Ovary (tissue), 9 donors: ENCODE results near the gene NDUFS5. TPM values are rescaled to one million over a fixed set of nuclear protein-coding genes. Genes with fewer than 3 reads are reported as not detected.

ENCODE experiments used
- DNase-seq, 5 donors: peaks; one replicate each; pipeline ENCODE4 v3.0.0-alpha.2; 2019 to 2020
- H3K27ac ChIP-seq, 2 donors: fragments of 200-600 bp; one replicate each; pipeline versions ENCODE4 v1.5.1 to v1.8.0; 2019 to 2022
- H3K27me3 ChIP-seq: fragments of 200-600 bp; one replicate; pipeline ENCODE4 v1.8.0; 2022
- H3K36me3 ChIP-seq: fragments of 200-600 bp; sonication (generic); one replicate; pipeline ENCODE4 v1.5.1; 2019
- H3K4me1 ChIP-seq: one replicate; pipeline ENCODE4 v1.8.1; 2013; ENCODE audit warnings: mild to moderate bottlenecking, moderate library complexity; ENCODE audit not compliant: insufficient read depth
- H3K4me3 ChIP-seq: fragments of 200-600 bp; sonication (generic); one replicate; pipeline ENCODE4 v1.5.1; 2017
- H3K9me3 ChIP-seq, 2 donors: fragments of 200-600 bp in 1 of 2; sonication (generic) in 1 of 2; one replicate each; pipeline versions ENCODE4 v1.5.1 to v1.8.1; 2013 to 2019; ENCODE audit warnings: mild to moderate bottlenecking in 1 of 2, moderate library complexity in 1 of 2
- CTCF ChIP-seq, 3 donors: fragments of 450-650 bp in 2 of 3; fragments of 200-600 bp in 1 of 3; IDR thresholded peaks; one replicate each; pipeline versions ENCODE4 v1.5.1 to v1.8.0; 2016 to 2022; ENCODE audit warnings: antibody characterized with exemption in 3 of 3, mild to moderate bottlenecking in 1 of 3
- EP300 ChIP-seq: sonication (generic); formaldehyde crosslinking; IDR thresholded peaks from one replicate; pipeline ENCODE4 v1.6.1; 2017; ENCODE audit warnings: antibody characterized with exemption
- POLR2A ChIP-seq: fragments of 450-650 bp; IDR thresholded peaks from one replicate; pipeline ENCODE4 v1.6.1; 2017; ENCODE audit warnings: antibody characterized with exemption, mild to moderate bottlenecking, moderate library complexity
- WGBS, 3 donors: extraction: QIAGEN DNeasy Blood & Tissue Kit in 1 of 3; methylation state at CpG; one replicate each; pipeline versions ENCODE4 v1.1.5 to v1.1.7; 2013 to 2017; 5-methylcytosine and 5-hydroxymethylcytosine counted together
- intact Hi-C, 4 donors: fragments of 100-400 bp; cut with DNase I; formaldehyde crosslinking; loops; one replicate each; pipeline versions ENCODE4 v1.11.0 to v1.15.1; 2022 to 2023
- polyA plus RNA-seq, 2 donors: library from polyadenylated mRNA; stranded (reverse); fragments of 200-250 nt in 1 of 2; fragments of 350-450 nt in 1 of 2; fragmentation: Illumina TruSeq in 1 of 2; extraction: RNeasy Lipid Tissue Mini Kit (QIAGEN cat#74804) in 1 of 2; gene quantifications; one replicate each; pipeline ENCODE4 v1.2.3, GENCODE V29; 2013 to 2014
- total RNA-seq, 7 donors: library from RNA; depleted of rRNA in 2 of 7; stranded (reverse); fragments of >200 nt in 2 of 7; fragmentation: NEBNext Ultra II Directional in 3 of 7; extraction: Animal tissue kit (Norgen Biotek cat#: 25700) in 3 of 7; gene quantifications; one replicate each; pipeline versions ENCODE4 v1.1.0 to v1.2.4, GENCODE V29; 2016 to 2023
- donor health status: DM: no; HTN: no; CAD: no; lungs with moderate emphysema.
- donor health status: DM: no; HTN: no; CAD: no.
- donor health status: Bipolar disorder and iron deficiency.
- donor health status: DM: yes; HTN: yes; CAD: no.
- donor health status: DM: no; HTN: no; CAD: no.
- donor health status: DM: yes; HTN: yes; CAD: no.

NDUFS5 gene
- total and polyA plus RNA-seq, 9 donors = 126 to 492 (median 206) TPM

- H3K4me1 ChIP-seq = no peaks in the 10 kb centered on the region
- H3K36me3 ChIP-seq = no peaks in the 10 kb centered on the region
- H3K27me3 ChIP-seq = no peaks in the 10 kb centered on the region
- no peak overlapping the region for H3K27ac ChIP-seq
- no peak overlapping the region for H3K4me3 ChIP-seq
- DNase-seq = no peak
- no peaks in the 10 kb centered on the region for H3K9me3 ChIP-seq
- TF ChIP-seq EP300 (no peak), POLR2A (no peak), CTCF (IDR thresholded peaks at IDR 0.05) (no peak)
- intact Hi-C loops = no loop called here
- WGBS, 3 donors = 52 to 74% (median 66%) methylated on average over 1 of the region's 1 CpG
Measured at GRCh38 chr1:39021426-39021825, 4.7 kb upstream of the NDUFS5 start.

GRCh38 chr1:39023140-39023539, 3.0 kb upstream of the NDUFS5 start:
- Histone ChIP-seq H3K27ac (no peak overlapping the region), H3K4me1 (no peaks in the 10 kb centered on the region), H3K36me3 (no peaks in the 10 kb centered on the region), H3K27me3 (no peaks in the 10 kb centered on the region), H3K4me3 (no peak overlapping the region), H3K9me3 (no peaks in the 10 kb centered on the region)
- intact Hi-C loops = no loop called here
- no peak for DNase-seq
- no peak for TF ChIP-seq CTCF (IDR thresholded peaks at IDR 0.05)
- no peak for TF ChIP-seq POLR2A
- TF ChIP-seq EP300 = no peak
- WGBS, 3 donors = 51 to 59% (median 54%) methylated on average over 1 of the region's 1 CpG

- Histone ChIP-seq H3K27me3 (no peaks in the 10 kb centered on the region), H3K27ac (peak overlapping the region; percentile 92 to 97), H3K4me3 (peak overlapping the region; percentile 86), H3K4me1 (peaks cover 3% of the 10 kb centered on the region), H3K9me3 (no peaks in the 10 kb centered on the region), H3K36me3 (no peaks in the 10 kb centered on the region)
- intact Hi-C loops = no loop called here
- DNase-seq = no peak
- WGBS, 3 donors = 14 to 26% (median 17%) methylated on average over 30 of the region's 30 CpGs
- no peak for TF ChIP-seq EP300
- peak; percentile 20 for TF ChIP-seq POLR2A
Measured at GRCh38 chr1:39026866-39027507, 837 bp downstream of the NDUFS5 start.

DNA sequence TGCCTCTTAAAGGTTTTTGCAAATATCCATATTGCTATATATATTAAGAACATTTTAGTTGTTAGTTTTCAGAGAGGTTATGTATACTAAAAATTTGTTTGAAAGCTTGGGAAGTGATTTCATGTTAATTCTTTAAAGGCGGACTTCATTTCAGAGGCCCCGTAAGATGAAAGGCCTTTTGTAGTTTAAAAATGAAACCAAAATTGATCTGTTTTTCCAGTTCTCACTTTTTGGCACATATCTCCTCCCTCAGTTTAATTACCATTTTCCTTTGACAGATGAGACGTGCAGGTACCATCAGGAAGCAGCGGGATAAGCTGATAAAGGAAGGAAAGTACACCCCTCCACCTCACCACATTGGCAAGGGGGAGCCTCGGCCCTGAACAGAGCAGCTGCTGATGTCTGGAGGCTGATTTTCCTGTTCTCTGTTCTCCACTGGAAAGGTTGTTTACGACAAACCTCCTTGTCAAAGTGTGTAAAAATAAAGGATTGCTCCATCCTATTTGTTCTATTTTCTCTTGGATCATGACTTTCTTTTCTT, 8.0 kb downstream of the NDUFS5 start:
- no peaks in the 10 kb centered on the region for H3K4me1 ChIP-seq
- no peaks in the 10 kb centered on the region for H3K9me3 ChIP-seq
- H3K36me3 ChIP-seq = no peaks in the 10 kb centered on the region
- intact Hi-C loops = loop anchor here in 1 of 4 donors (5.0 kb wide), 1 partner anchor 48 kb away; no protein-coding TSS in a partner anchor
- no peak overlapping the region for H3K4me3 ChIP-seq
- H3K27ac ChIP-seq = no peak overlapping the region
- no peaks in the 10 kb centered on the region for H3K27me3 ChIP-seq
- no peak for DNase-seq
- TF ChIP-seq CTCF (IDR thresholded peaks at IDR 0.05) = no peak
- no peak for TF ChIP-seq POLR2A
- TF ChIP-seq EP300 = no peak
- 52 to 70% (median 60%) methylated on average over 6 of the region's 6 CpGs for WGBS, 3 donors

GRCh38 chr1:39036678-39037077, 10.5 kb downstream of the NDUFS5 start:
- no peaks in the 10 kb centered on the region for H3K27me3 ChIP-seq
- H3K4me3 ChIP-seq = no peak overlapping the region
- TF ChIP-seq POLR2A = no peak
- no peak for TF ChIP-seq CTCF (IDR thresholded peaks at IDR 0.05)
- TF ChIP-seq EP300 = no peak
- intact Hi-C loops = no loop called here
- no peaks in the 10 kb centered on the region for H3K4me1 ChIP-seq
- DNase-seq = no peak
- H3K27ac ChIP-seq = no peak overlapping the region
- no peaks in the 10 kb centered on the region for H3K9me3 ChIP-seq
- no peaks in the 10 kb centered on the region for H3K36me3 ChIP-seq
- WGBS, 3 donors = 80 to 93% (median 84%) methylated on average over 5 of the region's 5 CpGs
